ENCODE results near the gene RIN1. TPM values are rescaled to one million over a fixed set of nuclear protein-coding genes. Genes with fewer than 3 reads are reported as not detected.

The RIN1 gene
- polyA plus RNA-seq, 3 donors from 2014 or later, result 0.17 to 0.20 TPM; not detected in 1

- Mint-ChIP-seq H3K27me3 (ENCODE audit: low read depth in 3 of 3) (peaks cover 17 to 30% (median 19%) of the 10 kb centered on the region in 3 donors), H3K4me1 (peaks cover 41% of the 10 kb centered on the region in 2 donors), H3K9me3 (peaks cover 0 to 2% (median 0%) of the 10 kb centered on the region in 6 donors), H3K36me3 (peaks cover 14 to 26% (median 17%) of the 10 kb centered on the region in 3 donors), H3K4me3 (peak within 1 kb of the TSS; percentile 95 to 98 (median 96)), H3K27ac (peak within 1 kb of the TSS; percentile 91 to 97 (median 96))
- peak; percentile 94 to 95 (median 94) for DNase-seq
Measured at GRCh38 chr11:66344550-66345315, 8.5 kb upstream of the RIN1 start, which contains the start of gene BRMS1. TSS of gene BRMS1 (minus strand) at chr11:66345104. CDS start at chr11:66342234, 2,870 bp downstream.

GRCh38 chr11:66343176-66343575, 6.9 kb upstream of the RIN1 start:
- Mint-ChIP-seq H3K4me3 (peak overlapping the region; percentile 95 to 98 (median 96)), H3K9me3 (peaks cover 0 to 2% (median 0%) of the 10 kb centered on the region in 6 donors), H3K36me3 (peaks cover 19 to 37% (median 25%) of the 10 kb centered on the region in 3 donors), H3K27me3 (ENCODE audit: low read depth in 3 of 3) (peaks cover 14 to 25% (median 18%) of the 10 kb centered on the region in 3 donors), H3K4me1 (peaks cover 38 to 39% of the 10 kb centered on the region in 2 donors), H3K27ac (peak overlapping the region in 3 of 6 donors; percentile 66 to 91 (median 68))
- no peak for DNase-seq

GRCh38 chr11:66341502-66342126, 5.4 kb upstream of the RIN1 start:
- no peak for DNase-seq
- Mint-ChIP-seq H3K4me3 (peak overlapping the region in 1 of 5 donors; percentile 6), H3K27me3 (ENCODE audit: low read depth in 3 of 3) (peaks cover 13 to 22% (median 15%) of the 10 kb centered on the region in 3 donors), H3K27ac (peak overlapping the region in 1 of 6 donors; percentile 58), H3K9me3 (no peaks in the 10 kb centered on the region), H3K4me1 (peaks cover 42 to 43% of the 10 kb centered on the region in 2 donors), H3K36me3 (peaks cover 19 to 47% (median 35%) of the 10 kb centered on the region in 3 donors)

GRCh38 chr11:66340596-66341501, 4.6 kb upstream of the RIN1 start:
- Mint-ChIP-seq H3K36me3 (peaks cover 19 to 48% (median 36%) of the 10 kb centered on the region in 3 donors), H3K9me3 (no peaks in the 10 kb centered on the region), H3K27me3 (ENCODE audit: low read depth in 3 of 3) (peaks cover 15 to 26% (median 20%) of the 10 kb centered on the region in 3 donors), H3K4me3 (no peak overlapping the region), H3K27ac (no peak overlapping the region), H3K4me1 (peaks cover 47 to 48% of the 10 kb centered on the region in 2 donors)
- no peak for DNase-seq

- peaks cover 11 to 22% (median 15%) of the 10 kb centered on the region in 3 donors for H3K27me3 Mint-ChIP-seq (ENCODE audit: low read depth in 3 of 3)
- peaks cover 19 to 48% (median 36%) of the 10 kb centered on the region in 3 donors for H3K36me3 Mint-ChIP-seq
- H3K4me3 Mint-ChIP-seq, result no peak overlapping the region
- H3K9me3 Mint-ChIP-seq, result no peaks in the 10 kb centered on the region
- no peak overlapping the region for H3K27ac Mint-ChIP-seq
- peaks cover 38 to 42% of the 10 kb centered on the region in 2 donors for H3K4me1 Mint-ChIP-seq
- DNase-seq, result no peak
Measured at GRCh38 chr11:66339686-66340483, 3.7 kb upstream of the RIN1 start.

GRCh38 chr11:66339162-66339675, 3.0 kb upstream of the RIN1 start:
- H3K27ac Mint-ChIP-seq, result peak overlapping the region in 2 of 6 donors; percentile 33 to 43
- peaks cover 11 to 17% (median 13%) of the 10 kb centered on the region in 3 donors for H3K27me3 Mint-ChIP-seq (ENCODE audit: low read depth in 3 of 3)
- no peak for DNase-seq
- no peaks in the 10 kb centered on the region for H3K9me3 Mint-ChIP-seq
- H3K4me1 Mint-ChIP-seq, result peaks cover 32 to 35% of the 10 kb centered on the region in 2 donors
- H3K4me3 Mint-ChIP-seq, result no peak overlapping the region
- H3K36me3 Mint-ChIP-seq, result peaks cover 19 to 48% (median 36%) of the 10 kb centered on the region in 3 donors

GRCh38 chr11:66338276-66339161, 2.3 kb upstream of the RIN1 start:
- Mint-ChIP-seq H3K4me1 (peaks cover 25 to 28% of the 10 kb centered on the region in 2 donors), H3K4me3 (no peak overlapping the region), H3K27me3 (ENCODE audit: low read depth in 3 of 3) (peaks cover 11 to 16% (median 13%) of the 10 kb centered on the region in 3 donors), H3K36me3 (peaks cover 19 to 48% (median 36%) of the 10 kb centered on the region in 3 donors), H3K27ac (peak overlapping the region in 2 of 6 donors; percentile 33 to 43), H3K9me3 (no peaks in the 10 kb centered on the region)
- DNase-seq, result no peak

GRCh38 chr11:66337103-66337899, 1.1 kb upstream of the RIN1 start:
- no peak for DNase-seq
- H3K27ac Mint-ChIP-seq, result peak overlapping the region in 5 of 6 donors; percentile 60 to 83 (median 69)
- H3K9me3 Mint-ChIP-seq, result no peaks in the 10 kb centered on the region
- peaks cover 15 to 23% of the 10 kb centered on the region in 2 donors for H3K4me1 Mint-ChIP-seq
- H3K4me3 Mint-ChIP-seq, result peak overlapping the region in 4 of 5 donors; percentile 76 to 78 (median 78)
- H3K36me3 Mint-ChIP-seq, result peaks cover 14 to 41% (median 29%) of the 10 kb centered on the region in 3 donors
- peaks cover 11 to 20% (median 13%) of the 10 kb centered on the region in 3 donors for H3K27me3 Mint-ChIP-seq (ENCODE audit: low read depth in 3 of 3)

GRCh38 chr11:66335531-66336233, 552 bp downstream of the RIN1 start:
- Mint-ChIP-seq H3K9me3 (no peaks in the 10 kb centered on the region), H3K4me3 (peak overlapping the region; percentile 72 to 78 (median 77)), H3K27me3 (ENCODE audit: low read depth in 3 of 3) (peaks cover 6 to 20% (median 10%) of the 10 kb centered on the region in 3 donors), H3K27ac (peak overlapping the region in 3 of 6 donors; percentile 23 to 84 (median 45)), H3K4me1 (peaks cover 15 to 19% of the 10 kb centered on the region in 2 donors), H3K36me3 (peaks cover 5 to 26% (median 19%) of the 10 kb centered on the region in 3 donors)
- no peak for DNase-seq

- H3K27ac Mint-ChIP-seq, result peak overlapping the region in 3 of 6 donors; percentile 23 to 84 (median 45)
- peak overlapping the region in 3 of 5 donors; percentile 14 to 52 (median 49) for H3K4me3 Mint-ChIP-seq
- H3K27me3 Mint-ChIP-seq (ENCODE audit: low read depth in 3 of 3), result peaks cover 6 to 17% (median 10%) of the 10 kb centered on the region in 3 donors
- DNase-seq, result no peak
- peaks cover 5 to 22% (median 19%) of the 10 kb centered on the region in 3 donors for H3K36me3 Mint-ChIP-seq
- peaks cover 15 to 24% of the 10 kb centered on the region in 2 donors for H3K4me1 Mint-ChIP-seq
- no peaks in the 10 kb centered on the region for H3K9me3 Mint-ChIP-seq
Measured at GRCh38 chr11:66334605-66335442, 1.4 kb downstream of the RIN1 start.

All from immature natural killer cell (primary cell).